ENCODE measurements around the gene CCDC63.

- TF ChIP-seq CTCF (IDR thresholded peaks at IDR 0.05) (no peak), POLR2A (IDR thresholded peaks at IDR 0.05) (no peak)
These were observed 56.7 kb downstream of the CCDC63 start for GRCh38 chr12:110903511-110903910.
